GM12878 (cell line): Measurements from ENCODE around the gene GABRP. TPM values are rescaled to one million over a fixed set of nuclear protein-coding genes. Genes with fewer than 3 reads are reported as not detected.

Experiments
- ATAC-seq: fragments of 200-7000 bp; cut with Tn5 transposase; 3 replicates; pipeline ENCODE4 v1.9.1; 2020; ENCODE audit warnings: mild to moderate bottlenecking, moderate library complexity
- BruUV-seq: library from RNA; stranded (reverse); fragments of 400-500 nt; replicated peaks from 2 replicates; lab custom pipeline; 2021; lab: Mats Ljungman, UMichigan
- CTCF ChIA-PET: fragments of 300-600 bp; sonication (Branson Sonifier 250); formaldehyde crosslinking; extraction: SDS; loops from one replicate; lab custom pipeline; 2021; ENCODE audit warnings: inconsistent platforms; lab: Yijun Ruan, JAX
- POLR2A ChIA-PET: fragments of 350-600 bp; formaldehyde crosslinking; extraction: SDS; loops from one replicate; lab custom pipeline; 2021; ENCODE audit warnings: inconsistent platforms; lab: Charles Lee
- RAD21 ChIA-PET: fragments of 300-600 bp; sonication (Branson Sonifier 250); formaldehyde crosslinking; loops from one replicate; lab custom pipeline; 2023; ENCODE audit warnings: antibody characterized with exemption; ENCODE audit not compliant: unreplicated experiment; lab: Charles Lee
- SMC1A ChIA-PET: fragments of 300-600 bp; sonication (Branson Sonifier 250); formaldehyde crosslinking; loops from one replicate; lab custom pipeline; 2023; ENCODE audit not compliant: unreplicated experiment, uncharacterized antibody; lab: Charles Lee
- DNase-seq: peaks from one replicate; pipeline ENCODE4 v3.0.0-alpha.2; 2011; ENCODE audit warnings: low read depth, low spot score
- FAIRE-seq: peaks from 3 replicates; lab custom pipeline; 2011; peaks lifted over from hg19 to GRCh38; lab: Jason Lieb, UNC
- H2AFZ ChIP-seq: 2 replicates; pipeline ENCODE4 v1.6.0; 2011; ENCODE audit warnings: low read depth, low read length, control low read depth; ENCODE audit not compliant: control insufficient read depth
- H3K27ac ChIP-seq: 2 replicates; pipeline ENCODE4 v1.5.1; 2011; ENCODE audit warnings: control low read depth; ENCODE audit not compliant: control insufficient read depth, insufficient read depth
- H3K27me3 ChIP-seq, 2 experiments: replicated peaks in 1 of 2; 2 replicates each; pipeline versions ENCODE4 v1.6.0 to v1.6.1; 2011; ENCODE audit warnings: low read length in 1 of 2; ENCODE audit not compliant: control insufficient read depth in 2 of 2, insufficient read depth in 2 of 2
- H3K36me3 ChIP-seq, 2 experiments: 2 replicates each; pipeline ENCODE4 v1.5.1; 2011; ENCODE audit warnings: low read length in 1 of 2; ENCODE audit not compliant: control insufficient read depth in 2 of 2, insufficient read depth in 2 of 2
- H3K4me1 ChIP-seq: 2 replicates; pipeline ENCODE4 v1.6.1; 2011; ENCODE audit warnings: mild to moderate bottlenecking, low read length, moderate library complexity, mixed read lengths; ENCODE audit not compliant: control insufficient read depth, insufficient read depth
- H3K4me2 ChIP-seq: 2 replicates; pipeline ENCODE4 v1.6.0; 2011; ENCODE audit warnings: control low read depth; ENCODE audit not compliant: control insufficient read depth, insufficient read depth
- H3K4me3 ChIP-seq: fragments of 200-600 bp; sonication (generic); 2 replicates; pipeline ENCODE4 v1.5.1; 2016
- H3K79me2 ChIP-seq: 2 replicates; pipeline ENCODE4 v1.6.0; 2011; ENCODE audit warnings: low read length; ENCODE audit not compliant: control insufficient read depth, insufficient read depth
- H3K9ac ChIP-seq: 2 replicates; pipeline ENCODE4 v1.8.0; 2011; ENCODE audit warnings: low read length, control low read depth, mixed read lengths; ENCODE audit not compliant: control insufficient read depth, insufficient read depth
- H3K9me3 ChIP-seq: replicated peaks from 3 replicates; pipeline ENCODE4 v1.5.1; 2011; ENCODE audit warnings: mild to moderate bottlenecking, low read length; ENCODE audit not compliant: control insufficient read depth, insufficient read depth
- H4K20me1 ChIP-seq: 2 replicates; pipeline ENCODE4 v1.6.0; 2011; ENCODE audit not compliant: control insufficient read depth, insufficient read depth
- DPF2 ChIP-seq: fragments of 450-650 bp; IDR thresholded peaks from 2 replicates; pipeline ENCODE4 v1.6.1; 2017; ENCODE audit warnings: mild to moderate bottlenecking
- GABPA ChIP-seq: IDR thresholded peaks from 2 replicates; pipeline ENCODE4 v1.6.1; 2014; ENCODE audit warnings: antibody characterized with exemption, low read depth, mild to moderate bottlenecking, inconsistent platforms
- HCFC1 ChIP-seq: fragments of 150-350 bp; IDR thresholded peaks from 2 replicates; pipeline ENCODE4 v1.6.1; 2014; ENCODE audit warnings: low read length
- IKZF2 ChIP-seq, 2 experiments: fragments of 450-650 bp; IDR thresholded peaks; 2 replicates each; pipeline ENCODE4 v1.6.1; 2017; ENCODE audit warnings: mild to moderate bottlenecking in 2 of 2, moderate library complexity in 2 of 2
- NFXL1 ChIP-seq: fragments of 450-650 bp; IDR thresholded peaks from 2 replicates; pipeline ENCODE4 v1.6.1; 2017; ENCODE audit warnings: antibody characterized with exemption, mild to moderate bottlenecking, borderline replicate concordance
- NR2C1 ChIP-seq: fragments of 450-650 bp; IDR thresholded peaks from 2 replicates; pipeline ENCODE4 v1.6.1; 2017; ENCODE audit warnings: antibody characterized with exemption, mild to moderate bottlenecking, moderate library complexity
- POLR2A ChIP-seq: IDR thresholded peaks from 2 replicates; pipeline ENCODE4 v1.6.1; 2011; ENCODE audit warnings: low read depth, mild to moderate bottlenecking, low read length
- WGBS: methylation state at CpG from one replicate; pipeline ENCODE4 v1.1.6; 2016; ENCODE audit warnings: low lambda C conversion rate; ENCODE audit not compliant: insufficient replicate concordance, insufficient coverage; ENCODE audit errors: missing lambda C conversion rate; 5-methylcytosine and 5-hydroxymethylcytosine counted together
- in situ Hi-C: fragments of 300-500 bp; cut with MboI; formaldehyde crosslinking; loops from 9 replicates; pipeline ENCODE4 v1.14.3; 2018; ENCODE audit warnings: mixed read lengths
- intact Hi-C: fragments of 100-400 bp; cut with micrococcal nuclease; formaldehyde crosslinking; loops from one replicate; pipeline ENCODE4 v1.14.2; 2022; ENCODE audit not compliant: unreplicated experiment
- polyA plus RNA-seq, 11 experiments: library from polyadenylated mRNA; depleted of rRNA in 4 of 11; unstranded in 6 of 11; stranded (reverse) in 5 of 11; fragments of >200 nt; fragmentation: Nextera tagmentation in 4 of 11; fragmentation: Illumina TruSeq in 1 of 11; extraction: Ambion mirVana in 4 of 11; extraction: Trizol in 1 of 11; gene quantifications; 1 replicate in 1 of 11; 2 replicates in 10 of 11; pipeline versions ENCODE4 v1.2.1 to v1.2.3, GENCODE V29; 2011 to 2016; ENCODE audit warnings: inconsistent platforms in 2 of 11, missing spikeins in 2 of 11, low read depth in 1 of 11
- total RNA-seq, 4 experiments: library from RNA; depleted of rRNA in 3 of 4; stranded (reverse); fragments of >200 nt in 3 of 4; fragmentation: Illumina TruSeq in 1 of 4; extraction: Trizol in 1 of 4; gene quantifications; 2 replicates each; pipeline versions ENCODE4 v1.2.1 to v1.2.3, GENCODE V29; 2013 to 2021
- TF ChIP-seq, protein P1 (sequence below): fragments of 450-650 bp; conservative IDR thresholded peaks from 2 replicates; pipeline ENCODE4 v1.6.1; 2017; ENCODE audit warnings: mild to moderate bottlenecking, moderate library complexity

Gene GABRP
- total and polyA plus RNA-seq, 10 of the 15 experiments (the other 5 are each of a cell fraction or from before 2014, with no cell fraction given): 0.04 TPM; not detected in 9

DNA sequence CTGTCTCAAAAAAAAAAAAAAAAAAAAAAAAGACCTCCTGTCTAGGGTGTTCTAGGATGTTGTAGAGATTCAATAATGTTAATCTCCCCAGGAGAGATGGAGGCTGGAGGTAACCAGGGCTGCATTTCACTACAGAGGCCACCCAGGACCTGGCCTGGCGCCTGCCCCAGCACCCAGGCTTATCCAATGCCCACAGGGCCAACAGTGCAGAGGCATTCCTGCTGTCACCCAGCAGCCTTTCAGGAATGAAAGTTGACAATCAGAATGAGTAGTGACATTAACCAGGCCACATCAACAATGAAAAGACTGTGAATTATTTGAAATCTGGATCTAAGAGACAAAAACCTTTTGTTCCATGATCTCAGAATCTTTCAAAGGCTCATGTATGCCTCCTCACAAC lies 36.2 kb upstream of the GABRP start:
- SMC1A ChIA-PET: interaction anchor here (0.8 to 1.6 kb wide), 2 partner anchors 9 to 44 kb away, joined by 3 to 10 read pairs; no protein-coding TSS in a partner anchor
- TF ChIP-seq HCFC1 (no peak), POLR2A (no peak), NFXL1 (no peak), DPF2 (no peak), GABPA (no peak), IKZF2 (IDR thresholded peaks at IDR 0.05) (no peak), NR2C1 (no peak)
- TF ChIP-seq, protein P1, sequence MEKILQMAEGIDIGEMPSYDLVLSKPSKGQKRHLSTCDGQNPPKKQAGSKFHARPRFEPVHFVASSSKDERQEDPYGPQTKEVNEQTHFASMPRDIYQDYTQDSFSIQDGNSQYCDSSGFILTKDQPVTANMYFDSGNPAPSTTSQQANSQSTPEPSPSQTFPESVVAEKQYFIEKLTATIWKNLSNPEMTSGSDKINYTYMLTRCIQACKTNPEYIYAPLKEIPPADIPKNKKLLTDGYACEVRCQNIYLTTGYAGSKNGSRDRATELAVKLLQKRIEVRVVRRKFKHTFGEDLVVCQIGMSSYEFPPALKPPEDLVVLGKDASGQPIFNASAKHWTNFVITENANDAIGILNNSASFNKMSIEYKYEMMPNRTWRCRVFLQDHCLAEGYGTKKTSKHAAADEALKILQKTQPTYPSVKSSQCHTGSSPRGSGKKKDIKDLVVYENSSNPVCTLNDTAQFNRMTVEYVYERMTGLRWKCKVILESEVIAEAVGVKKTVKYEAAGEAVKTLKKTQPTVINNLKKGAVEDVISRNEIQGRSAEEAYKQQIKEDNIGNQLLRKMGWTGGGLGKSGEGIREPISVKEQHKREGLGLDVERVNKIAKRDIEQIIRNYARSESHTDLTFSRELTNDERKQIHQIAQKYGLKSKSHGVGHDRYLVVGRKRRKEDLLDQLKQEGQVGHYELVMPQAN: no peak
- TF ChIP-seq, all 136 proteins: peak for 0
- ATAC-seq (no peak), FAIRE-seq (no peak), DNase-seq (no peak)
- ChIA-PET RAD21 (interaction anchor here (5.5 kb wide), 1 partner anchor 45 kb away, joined by 44 read pairs; no protein-coding TSS in a partner anchor), POLR2A (no interaction called here), CTCF (interaction anchor here (0.9 to 7.3 kb wide), 2 partner anchors 44 to 596 kb away, joined by 4 to 106 read pairs; no protein-coding TSS in a partner anchor)
- Histone ChIP-seq H3K4me3 (no peak overlapping the region), H3K4me2 (no peak overlapping the region), H3K4me1 (no peaks in the 10 kb centered on the region), H3K27me3 (peaks cover 2 to 13% of the 10 kb centered on the region in 2 experiments; a peak in 3 of 4 replicates), H3K9me3 (no peaks in the 10 kb centered on the region), H3K9ac (no peak overlapping the region), H3K36me3 (no peaks in the 10 kb centered on the region), H4K20me1 (no peaks in the 10 kb centered on the region), H3K27ac (no peak overlapping the region), H2AFZ (no peak overlapping the region), H3K79me2 (no peaks in the 10 kb centered on the region)
- intact Hi-C loops: loop anchor here (2.0 to 10.0 kb wide), 2 partner anchors 149 to 457 kb away; no protein-coding TSS in a partner anchor
- BruUV-seq: no TSS peak
- in situ Hi-C loops: loop anchor here (5.0 kb wide), 1 partner anchor 595 kb away; no protein-coding TSS in a partner anchor
- WGBS: 17% methylated on average over 1 of the region's 1 CpG
